ELR (cell line): Measurements from ENCODE around the gene ZBTB7B.

Experiments
- DNase-seq: peaks from one replicate; pipeline ENCODE4 v3.0.0-alpha.2; 2015; ENCODE audit warnings: low read depth

Gene ZBTB7B

GRCh38 chr1:155017041-155017945, 14.7 kb downstream of the ZBTB7B start:
- DNase-seq: peak; percentile 94

- no peak for DNase-seq
These were observed 15.3 kb downstream of the ZBTB7B start for GRCh38 chr1:155017946-155018316.

GRCh38 chr1:155018617-155019348, 16.2 kb downstream of the ZBTB7B start:
- peak; percentile 69 for DNase-seq

GRCh38 chr1:155019377-155020245, 17.0 kb downstream of the ZBTB7B start:
- no peak for DNase-seq

- DNase-seq: peak; percentile 32
These were observed 19.7 kb downstream of the ZBTB7B start for GRCh38 chr1:155022136-155022926.

- no peak for DNase-seq
These were observed 20.3 kb downstream of the ZBTB7B start for GRCh38 chr1:155022927-155023236.

- no peak for DNase-seq
These were observed 21.0 kb downstream of the ZBTB7B start for GRCh38 chr1:155023627-155024026.

GRCh38 chr1:155024315-155024714, 21.7 kb downstream of the ZBTB7B start:
- DNase-seq: no peak

GRCh38 chr1:155026154-155026553, 23.6 kb downstream of the ZBTB7B start:
- DNase-seq: peak; percentile 19

- DNase-seq: peak; percentile 85
These were observed 24.0 kb downstream of the ZBTB7B start for GRCh38 chr1:155026588-155026987.

GRCh38 chr1:155029513-155030242, 27.1 kb downstream of the ZBTB7B start:
- no peak for DNase-seq

- no peak for DNase-seq
These were observed 27.7 kb downstream of the ZBTB7B start for GRCh38 chr1:155030243-155030795.

GRCh38 chr1:155030899-155031298, 28.3 kb downstream of the ZBTB7B start:
- DNase-seq: no peak

GRCh38 chr1:155032886-155033285, 30.3 kb downstream of the ZBTB7B start:
- DNase-seq: no peak

- DNase-seq: no peak
These were observed 30.9 kb downstream of the ZBTB7B start, which contains the start of the genes DCST1 and DCST2 for GRCh38 chr1:155033524-155033923. TSS of gene DCST1 (plus strand) at chr1:155033824. CDS start at chr1:155034037, 213 bp downstream. TSS of gene DCST2 (minus strand) at chr1:155033781. CDS start at chr1:155033701, 80 bp downstream.

- no peak for DNase-seq
These were observed 32.0 kb downstream of the ZBTB7B start for GRCh38 chr1:155034318-155035208.

- no peak for DNase-seq
These were observed 33.3 kb downstream of the ZBTB7B start for GRCh38 chr1:155035936-155036335.

- DNase-seq: no peak
These were observed 34.4 kb downstream of the ZBTB7B start for GRCh38 chr1:155037043-155037442.

- DNase-seq: no peak
These were observed 35.3 kb downstream of the ZBTB7B start for GRCh38 chr1:155037851-155038441.
